WTC11 (cell line): ENCODE results near the gene OR6C76. TPM values are rescaled to one million over a fixed set of nuclear protein-coding genes. Genes with fewer than 3 reads are reported as not detected.
"Not testable (repeated sequence)": the region's sequence is repeated elsewhere in the genome, so short reads cannot be mapped to it uniquely, and the experiment has no call there.

Source experiments
- ATAC-seq: fragments of 200-7000 bp; cut with Tn5 transposase; 2 replicates; pipeline ENCODE4 v1.10.0; 2021; ENCODE audit warnings: mild to moderate bottlenecking, moderate library complexity
- CTCF ChIA-PET: fragments of 300-600 bp; sonication (Branson Sonifier 250); formaldehyde crosslinking; loops from one replicate; lab custom pipeline; 2021; ENCODE audit warnings: antibody characterized with exemption; lab: Charles Lee
- POLR2A ChIA-PET: fragments of 350-600 bp; sonication (Branson Sonifier 250); formaldehyde crosslinking; loops from one replicate; lab custom pipeline; 2021; ENCODE audit warnings: antibody characterized with exemption; lab: Charles Lee
- DNase-seq: peaks from one replicate; pipeline ENCODE4 v3.0.0; 2021; ENCODE audit warnings: low spot score
- H3K27ac Mint-ChIP-seq: 2 replicates; pipeline ENCODE4 v1.8.0; 2021; ENCODE audit warnings: mixed read lengths
- H3K27me3 Mint-ChIP-seq: 2 replicates; pipeline ENCODE4 v1.8.0; 2021; ENCODE audit warnings: low read depth, mild to moderate bottlenecking, moderate library complexity, mixed read lengths
- H3K36me3 Mint-ChIP-seq: 2 replicates; pipeline ENCODE4 v1.8.0; 2021; ENCODE audit warnings: mixed read lengths
- H3K4me1 Mint-ChIP-seq: 2 replicates; pipeline ENCODE4 v1.8.0; 2022; ENCODE audit warnings: mixed read lengths
- H3K4me3 Mint-ChIP-seq: 2 replicates; pipeline ENCODE4 v1.8.0; 2021; ENCODE audit warnings: mild to moderate bottlenecking, moderate library complexity, mixed read lengths
- H3K9me3 Mint-ChIP-seq: 2 replicates; pipeline ENCODE4 v1.8.0; 2021; ENCODE audit warnings: mixed read lengths
- CREB1 ChIP-seq: sonication (generic); formaldehyde crosslinking; IDR thresholded peaks from 2 replicates; pipeline ENCODE4 v1.8.0; 2023; ENCODE audit warnings: mild to moderate bottlenecking, missing genetic modification reagents
- CREM ChIP-seq: sonication (generic); formaldehyde crosslinking; IDR thresholded peaks from 2 replicates; pipeline ENCODE4 v1.8.1; 2022; ENCODE audit warnings: mild to moderate bottlenecking, missing genetic modification reagents, moderate library complexity
- ELF4 ChIP-seq: sonication (generic); formaldehyde crosslinking; IDR thresholded peaks from 2 replicates; pipeline ENCODE4 v1.8.1; 2022; ENCODE audit warnings: low read depth, mild to moderate bottlenecking, moderate library complexity, missing genetic modification reagents
- ESRRA ChIP-seq: sonication (generic); formaldehyde crosslinking; IDR thresholded peaks from 2 replicates; pipeline ENCODE4 v1.8.1; 2022; ENCODE audit warnings: mild to moderate bottlenecking, missing genetic modification reagents, borderline replicate concordance
- ETV6 ChIP-seq: sonication (generic); formaldehyde crosslinking; IDR thresholded peaks from 2 replicates; pipeline ENCODE4 v1.8.1; 2022; ENCODE audit warnings: mild to moderate bottlenecking, missing genetic modification reagents
- FOXJ3 ChIP-seq: sonication (generic); formaldehyde crosslinking; IDR thresholded peaks from 2 replicates; pipeline ENCODE4 v1.9.0; 2021; ENCODE audit warnings: missing genetic modification reagents, mild to moderate bottlenecking, borderline replicate concordance
- FOXK1 ChIP-seq: sonication (generic); formaldehyde crosslinking; IDR thresholded peaks from 2 replicates; pipeline ENCODE4 v1.8.0; 2022; ENCODE audit warnings: mild to moderate bottlenecking, moderate library complexity, missing genetic modification reagents
- GRHL2 ChIP-seq: fragments of 250-450 bp; sonication (Bioruptor Pico); IDR thresholded peaks from 2 replicates; pipeline ENCODE4 v1.8.0; 2022; ENCODE audit warnings: mild to moderate bottlenecking, moderate library complexity; ENCODE audit not compliant: insufficient replicate concordance, severe bottlenecking
- IRF2 ChIP-seq: sonication (generic); formaldehyde crosslinking; IDR thresholded peaks from 2 replicates; pipeline ENCODE4 v1.8.0; 2022; ENCODE audit warnings: low read depth, missing genetic modification reagents, borderline replicate concordance
- JAZF1 ChIP-seq: fragments of 250-450 bp; sonication (Bioruptor Pico); IDR thresholded peaks from 2 replicates; pipeline ENCODE4 v1.9.0; 2021; ENCODE audit warnings: moderate library complexity, mild to moderate bottlenecking, inconsistent platforms
- KAT7 ChIP-seq: sonication (generic); formaldehyde crosslinking; IDR thresholded peaks from 2 replicates; pipeline ENCODE4 v1.8.1; 2023; ENCODE audit warnings: missing genetic modification reagents, mild to moderate bottlenecking, borderline replicate concordance
- NFATC4 ChIP-seq: fragments of 250-450 bp; sonication (Bioruptor Pico); IDR thresholded peaks from 2 replicates; pipeline ENCODE4 v1.9.0; 2021; ENCODE audit warnings: mild to moderate bottlenecking
- NFE2L1 ChIP-seq: sonication (generic); formaldehyde crosslinking; IDR thresholded peaks from 2 replicates; pipeline ENCODE4 v1.8.1; 2023; ENCODE audit warnings: missing genetic modification reagents
- NR1H2 ChIP-seq: sonication (generic); formaldehyde crosslinking; IDR thresholded peaks from 2 replicates; pipeline ENCODE4 v1.9.0; 2021; ENCODE audit warnings: mild to moderate bottlenecking, moderate library complexity, missing genetic modification reagents
- NR2C2 ChIP-seq: sonication (generic); formaldehyde crosslinking; IDR thresholded peaks from 2 replicates; pipeline ENCODE4 v1.8.0; 2022; ENCODE audit warnings: mild to moderate bottlenecking, missing genetic modification reagents
- PRRX2 ChIP-seq: fragments of 250-450 bp; sonication (Bioruptor Pico); IDR thresholded peaks from 2 replicates; pipeline ENCODE4 v1.8.0; 2021; ENCODE audit warnings: mild to moderate bottlenecking
- RELA ChIP-seq: sonication (generic); formaldehyde crosslinking; IDR thresholded peaks from 2 replicates; pipeline ENCODE4 v1.8.1; 2022; ENCODE audit warnings: missing genetic modification reagents, mild to moderate bottlenecking, borderline replicate concordance
- SOX15 ChIP-seq: fragments of 250-450 bp; sonication (Bioruptor Pico); IDR thresholded peaks from 2 replicates; pipeline ENCODE4 v1.9.0; 2021; ENCODE audit warnings: mild to moderate bottlenecking
- ZNF121 ChIP-seq: sonication (generic); formaldehyde crosslinking; IDR thresholded peaks from 2 replicates; pipeline ENCODE4 v1.8.0; 2023; ENCODE audit warnings: missing genetic modification reagents
- ZNF396 ChIP-seq: fragments of 250-450 bp; sonication (Bioruptor Pico); IDR thresholded peaks from 2 replicates; pipeline ENCODE4 v1.8.0; 2021; ENCODE audit warnings: mild to moderate bottlenecking, moderate library complexity, borderline replicate concordance
- ZNF423 ChIP-seq: fragments of 250-450 bp; sonication (Bioruptor Pico); IDR thresholded peaks from 2 replicates; pipeline ENCODE4 v2.1.2; 2022; ENCODE audit warnings: mild to moderate bottlenecking, moderate library complexity
- ZNF671 ChIP-seq: fragments of 250-450 bp; sonication (Bioruptor Pico); IDR thresholded peaks from 2 replicates; pipeline ENCODE4 v1.8.0; 2021; ENCODE audit warnings: mild to moderate bottlenecking
- total RNA-seq: library from RNA; stranded (reverse); gene quantifications from 3 replicates; pipeline ENCODE4 v1.2.3, GENCODE V29; 2021
- TF ChIP-seq, protein P1 (sequence below): sonication (generic); formaldehyde crosslinking; IDR thresholded peaks from 2 replicates; pipeline ENCODE4 v1.8.0; 2022; ENCODE audit warnings: mild to moderate bottlenecking, missing genetic modification reagents
- TF ChIP-seq, protein P2 (sequence below): fragments of 200-600 bp; IDR thresholded peaks from 2 replicates; pipeline ENCODE4 v1.8.0; 2022; ENCODE audit warnings: antibody characterized with exemption
- TF ChIP-seq, protein P3 (sequence below): sonication (generic); formaldehyde crosslinking; IDR thresholded peaks from 2 replicates; pipeline ENCODE4 v1.8.0; 2022; ENCODE audit warnings: mild to moderate bottlenecking, missing genetic modification reagents
- TF ChIP-seq, protein P4 (sequence below): sonication (generic); formaldehyde crosslinking; IDR thresholded peaks from 2 replicates; pipeline ENCODE4 v1.8.1; 2023; ENCODE audit warnings: mild to moderate bottlenecking, moderate library complexity, missing genetic modification reagents

Gene OR6C76
- total RNA-seq, 1 experiment from 2014 or later = not detected

DNA sequence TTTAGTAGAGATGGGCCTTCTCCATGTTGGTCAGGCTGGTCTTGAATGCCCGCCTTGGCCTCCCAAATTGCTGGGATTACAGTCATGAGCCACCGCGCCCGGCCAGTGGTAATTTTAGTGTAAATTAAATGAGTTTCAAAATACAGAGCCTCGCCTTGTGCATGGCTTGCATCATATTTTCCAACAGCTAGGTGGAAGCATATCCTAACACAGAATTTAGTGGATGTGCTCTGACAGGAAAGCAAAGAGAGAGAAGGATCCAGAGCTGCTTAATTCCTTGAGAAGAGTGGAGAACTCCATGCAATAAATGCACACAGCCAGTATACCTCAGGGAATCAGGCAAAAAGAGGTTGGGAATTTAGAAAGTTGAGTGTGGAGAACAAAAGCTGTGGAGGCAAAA lies 20.3 kb downstream of the OR6C76 start:
- DNase-seq = no peak
- peaks cover 10% of the 10 kb centered on the region for H3K36me3 Mint-ChIP-seq

DNA sequence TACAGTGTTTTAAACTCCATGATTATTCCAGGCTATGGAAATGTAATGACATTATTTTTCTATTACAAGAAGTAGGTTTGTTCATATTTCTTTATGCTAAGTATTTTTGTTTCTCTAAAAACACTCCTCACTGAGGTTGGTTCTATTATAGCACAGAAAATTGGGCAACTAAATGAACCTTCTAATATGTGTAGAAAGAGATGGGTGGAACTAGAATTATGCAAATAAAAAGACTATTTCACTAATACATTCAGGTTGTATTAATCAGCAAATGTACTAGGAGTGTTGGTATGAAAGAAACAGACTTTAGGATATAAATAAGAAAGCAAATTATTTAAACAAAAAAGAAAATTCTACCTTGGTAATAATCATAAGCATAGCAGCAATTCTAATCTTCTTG lies 22.8 kb downstream of the OR6C76 start:
- H3K27me3 Mint-ChIP-seq = no peaks in the 10 kb centered on the region; the same call in 1 of the 2 replicates
- H3K27ac Mint-ChIP-seq = no peak overlapping the region
- TF ChIP-seq CREM (no peak), ZNF396 (CRISPR knock-in tag) (no peak), ZNF671 (no peak), JAZF1 (no peak), PRRX2 (CRISPR knock-in tag) (no peak), CREB1 (no peak), RELA (CRISPR knock-in tag) (no peak), FOXK1 (CRISPR knock-in tag) (no peak), ZNF121 (CRISPR knock-in tag) (no peak), GRHL2 (CRISPR knock-in tag) (no peak)
- TF ChIP-seq, protein P1, sequence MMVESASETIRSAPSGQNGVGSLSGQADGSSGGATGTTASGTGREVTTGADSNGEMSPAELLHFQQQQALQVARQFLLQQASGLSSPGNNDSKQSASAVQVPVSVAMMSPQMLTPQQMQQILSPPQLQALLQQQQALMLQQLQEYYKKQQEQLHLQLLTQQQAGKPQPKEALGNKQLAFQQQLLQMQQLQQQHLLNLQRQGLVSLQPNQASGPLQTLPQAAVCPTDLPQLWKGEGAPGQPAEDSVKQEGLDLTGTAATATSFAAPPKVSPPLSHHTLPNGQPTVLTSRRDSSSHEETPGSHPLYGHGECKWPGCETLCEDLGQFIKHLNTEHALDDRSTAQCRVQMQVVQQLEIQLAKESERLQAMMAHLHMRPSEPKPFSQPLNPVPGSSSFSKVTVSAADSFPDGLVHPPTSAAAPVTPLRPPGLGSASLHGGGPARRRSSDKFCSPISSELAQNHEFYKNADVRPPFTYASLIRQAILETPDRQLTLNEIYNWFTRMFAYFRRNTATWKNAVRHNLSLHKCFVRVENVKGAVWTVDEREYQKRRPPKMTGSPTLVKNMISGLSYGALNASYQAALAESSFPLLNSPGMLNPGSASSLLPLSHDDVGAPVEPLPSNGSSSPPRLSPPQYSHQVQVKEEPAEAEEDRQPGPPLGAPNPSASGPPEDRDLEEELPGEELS (CRISPR knock-in tag) = no peak
- no peaks in the 10 kb centered on the region for H3K36me3 Mint-ChIP-seq
- no peak overlapping the region for H3K4me3 Mint-ChIP-seq
- no peak for ATAC-seq
- H3K9me3 Mint-ChIP-seq = no peaks in the 10 kb centered on the region
- no peak for DNase-seq
- ChIA-PET CTCF (no interaction called here), POLR2A (no interaction called here)
- no peaks in the 10 kb centered on the region for H3K4me1 Mint-ChIP-seq

More for the DNA sequence above, 20.3 kb downstream of the OR6C76 start:
- TF ChIP-seq ELF4 (CRISPR knock-in tag) = no peak
- no peak for TF ChIP-seq KAT7
- no peak for TF ChIP-seq ZNF423 (CRISPR knock-in tag)
- TF ChIP-seq, protein P2, sequence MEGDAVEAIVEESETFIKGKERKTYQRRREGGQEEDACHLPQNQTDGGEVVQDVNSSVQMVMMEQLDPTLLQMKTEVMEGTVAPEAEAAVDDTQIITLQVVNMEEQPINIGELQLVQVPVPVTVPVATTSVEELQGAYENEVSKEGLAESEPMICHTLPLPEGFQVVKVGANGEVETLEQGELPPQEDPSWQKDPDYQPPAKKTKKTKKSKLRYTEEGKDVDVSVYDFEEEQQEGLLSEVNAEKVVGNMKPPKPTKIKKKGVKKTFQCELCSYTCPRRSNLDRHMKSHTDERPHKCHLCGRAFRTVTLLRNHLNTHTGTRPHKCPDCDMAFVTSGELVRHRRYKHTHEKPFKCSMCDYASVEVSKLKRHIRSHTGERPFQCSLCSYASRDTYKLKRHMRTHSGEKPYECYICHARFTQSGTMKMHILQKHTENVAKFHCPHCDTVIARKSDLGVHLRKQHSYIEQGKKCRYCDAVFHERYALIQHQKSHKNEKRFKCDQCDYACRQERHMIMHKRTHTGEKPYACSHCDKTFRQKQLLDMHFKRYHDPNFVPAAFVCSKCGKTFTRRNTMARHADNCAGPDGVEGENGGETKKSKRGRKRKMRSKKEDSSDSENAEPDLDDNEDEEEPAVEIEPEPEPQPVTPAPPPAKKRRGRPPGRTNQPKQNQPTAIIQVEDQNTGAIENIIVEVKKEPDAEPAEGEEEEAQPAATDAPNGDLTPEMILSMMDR = no peak
- TF ChIP-seq ESRRA = no peak
- TF ChIP-seq FOXJ3 = no peak
- TF ChIP-seq ZNF121 (CRISPR knock-in tag) = no peak
- no peak for TF ChIP-seq NR1H2
- no peak for TF ChIP-seq IRF2
- no peak for TF ChIP-seq NFE2L1 (CRISPR knock-in tag)
- TF ChIP-seq, protein P3, sequence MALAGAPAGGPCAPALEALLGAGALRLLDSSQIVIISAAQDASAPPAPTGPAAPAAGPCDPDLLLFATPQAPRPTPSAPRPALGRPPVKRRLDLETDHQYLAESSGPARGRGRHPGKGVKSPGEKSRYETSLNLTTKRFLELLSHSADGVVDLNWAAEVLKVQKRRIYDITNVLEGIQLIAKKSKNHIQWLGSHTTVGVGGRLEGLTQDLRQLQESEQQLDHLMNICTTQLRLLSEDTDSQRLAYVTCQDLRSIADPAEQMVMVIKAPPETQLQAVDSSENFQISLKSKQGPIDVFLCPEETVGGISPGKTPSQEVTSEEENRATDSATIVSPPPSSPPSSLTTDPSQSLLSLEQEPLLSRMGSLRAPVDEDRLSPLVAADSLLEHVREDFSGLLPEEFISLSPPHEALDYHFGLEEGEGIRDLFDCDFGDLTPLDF (CRISPR knock-in tag) = no peak
- TF ChIP-seq, protein P4, sequence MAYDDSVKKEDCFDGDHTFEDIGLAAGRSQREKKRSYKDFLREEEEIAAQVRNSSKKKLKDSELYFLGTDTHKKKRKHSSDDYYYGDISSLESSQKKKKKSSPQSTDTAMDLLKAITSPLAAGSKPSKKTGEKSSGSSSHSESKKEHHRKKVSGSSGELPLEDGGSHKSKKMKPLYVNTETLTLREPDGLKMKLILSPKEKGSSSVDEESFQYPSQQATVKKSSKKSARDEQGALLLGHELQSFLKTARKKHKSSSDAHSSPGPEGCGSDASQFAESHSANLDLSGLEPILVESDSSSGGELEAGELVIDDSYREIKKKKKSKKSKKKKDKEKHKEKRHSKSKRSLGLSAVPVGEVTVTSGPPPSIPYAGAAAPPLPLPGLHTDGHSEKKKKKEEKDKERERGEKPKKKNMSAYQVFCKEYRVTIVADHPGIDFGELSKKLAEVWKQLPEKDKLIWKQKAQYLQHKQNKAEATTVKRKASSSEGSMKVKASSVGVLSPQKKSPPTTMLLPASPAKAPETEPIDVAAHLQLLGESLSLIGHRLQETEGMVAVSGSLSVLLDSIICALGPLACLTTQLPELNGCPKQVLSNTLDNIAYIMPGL (CRISPR knock-in tag) = no peak
- no peak for TF ChIP-seq NR2C2 (CRISPR knock-in tag)
- no peak for TF ChIP-seq SOX15 (CRISPR knock-in tag)
- no peak for TF ChIP-seq ETV6 (CRISPR knock-in tag)
- TF ChIP-seq NFATC4 (CRISPR knock-in tag) = no peak
- TF ChIP-seq, all 79 proteins: peak for 0
- no peak for ATAC-seq
- Mint-ChIP-seq H3K27me3 (no peaks in the 10 kb centered on the region; the same call in 1 of the 2 replicates), H3K27ac (no peak overlapping the region), H3K4me3 (no peak overlapping the region), H3K4me1 (no peaks in the 10 kb centered on the region), H3K9me3 (peaks cover 17% of the 10 kb centered on the region)
- ChIA-PET POLR2A (no interaction called here), CTCF (interaction anchor here (1.8 kb wide), 1 partner anchor 173 kb away, joined by 10 read pairs; no protein-coding TSS in a partner anchor)

DNA sequence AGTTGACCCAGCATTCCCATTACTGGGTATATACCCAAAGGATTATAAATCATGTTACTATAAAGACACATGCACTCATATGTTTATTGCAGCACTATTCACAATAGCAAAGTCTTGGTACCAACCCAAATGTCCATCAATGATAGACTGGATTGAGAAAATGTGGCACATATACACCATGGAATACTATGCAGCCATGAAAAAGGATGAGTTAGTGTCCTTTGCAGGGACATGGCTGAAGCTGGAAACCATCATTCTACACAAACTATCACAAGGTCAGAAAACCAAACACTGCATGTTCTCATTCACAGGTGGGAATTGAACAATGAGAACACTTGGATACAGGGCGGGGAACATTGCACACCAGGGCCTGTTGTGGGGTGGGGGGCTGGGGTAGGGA lies 38.9 kb downstream of the OR6C76 start:
- H3K4me1 Mint-ChIP-seq, H3K27ac Mint-ChIP-seq, DNase-seq, ATAC-seq, H3K9me3 Mint-ChIP-seq, H3K36me3 Mint-ChIP-seq, H3K4me3 Mint-ChIP-seq, H3K27me3 Mint-ChIP-seq, POLR2A ChIA-PET: not testable (repeated sequence)
- CTCF ChIA-PET = interaction anchor here (0.6 kb wide), 1 partner anchor 182 kb away, joined by 4 read pairs; no protein-coding TSS in a partner anchor
